PC-9 (cell line): Measurements from ENCODE around the gene CYP4A22.

Experiments used
- EZH2 ChIP-seq: fragments of 200-600 bp; sonication (generic); IDR thresholded peaks from 2 replicates; pipeline ENCODE4 v1.8.0; 2017; ENCODE audit warnings: antibody characterized with exemption, low read depth
- TF ChIP-seq, protein P1 (sequence below): fragments of 200-600 bp; sonication (generic); conservative IDR thresholded peaks from 2 replicates; pipeline ENCODE4 v1.6.1; 2017; ENCODE audit warnings: mixed run types, antibody characterized with exemption, mild to moderate bottlenecking, moderate library complexity

DNA sequence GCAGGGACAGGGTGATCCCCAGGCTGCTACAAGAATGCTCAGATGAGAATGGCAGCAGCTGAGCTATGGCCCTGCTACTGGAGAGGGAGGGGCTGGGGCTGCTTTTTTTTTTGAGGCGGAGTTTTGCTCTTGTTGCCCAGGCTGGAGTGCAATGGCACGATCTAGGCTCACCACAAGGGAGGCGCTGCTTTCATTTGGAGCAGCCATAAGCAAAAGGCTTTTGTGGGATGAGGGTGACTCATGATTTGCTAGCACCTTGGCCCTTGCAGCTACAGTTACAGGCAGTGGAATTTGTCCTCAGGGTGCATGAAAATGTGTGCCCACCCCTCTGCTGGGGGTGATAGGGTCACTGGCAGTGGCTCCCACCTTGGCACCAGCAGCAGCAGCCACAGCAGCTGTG lies 32.4 kb upstream of the CYP4A22 start:
- TF ChIP-seq, protein P1, sequence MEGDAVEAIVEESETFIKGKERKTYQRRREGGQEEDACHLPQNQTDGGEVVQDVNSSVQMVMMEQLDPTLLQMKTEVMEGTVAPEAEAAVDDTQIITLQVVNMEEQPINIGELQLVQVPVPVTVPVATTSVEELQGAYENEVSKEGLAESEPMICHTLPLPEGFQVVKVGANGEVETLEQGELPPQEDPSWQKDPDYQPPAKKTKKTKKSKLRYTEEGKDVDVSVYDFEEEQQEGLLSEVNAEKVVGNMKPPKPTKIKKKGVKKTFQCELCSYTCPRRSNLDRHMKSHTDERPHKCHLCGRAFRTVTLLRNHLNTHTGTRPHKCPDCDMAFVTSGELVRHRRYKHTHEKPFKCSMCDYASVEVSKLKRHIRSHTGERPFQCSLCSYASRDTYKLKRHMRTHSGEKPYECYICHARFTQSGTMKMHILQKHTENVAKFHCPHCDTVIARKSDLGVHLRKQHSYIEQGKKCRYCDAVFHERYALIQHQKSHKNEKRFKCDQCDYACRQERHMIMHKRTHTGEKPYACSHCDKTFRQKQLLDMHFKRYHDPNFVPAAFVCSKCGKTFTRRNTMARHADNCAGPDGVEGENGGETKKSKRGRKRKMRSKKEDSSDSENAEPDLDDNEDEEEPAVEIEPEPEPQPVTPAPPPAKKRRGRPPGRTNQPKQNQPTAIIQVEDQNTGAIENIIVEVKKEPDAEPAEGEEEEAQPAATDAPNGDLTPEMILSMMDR, result no peak
- no peak for TF ChIP-seq EZH2
